HepG2 (cell line): ENCODE measurements around the gene HPD. TPM values are rescaled to one million over a fixed set of nuclear protein-coding genes. Genes with fewer than 3 reads are reported as not detected.

Source experiments
- DR1 ChIP-seq: sonication (generic); formaldehyde crosslinking; IDR thresholded peaks from 2 replicates; pipeline ENCODE4 v1.8.0; 2021; ENCODE audit warnings: mild to moderate bottlenecking, missing genetic modification reagents, inconsistent platforms
- EP300 ChIP-seq, 3 experiments: sonication (generic) in 1 of 3; formaldehyde crosslinking in 1 of 3; IDR thresholded peaks; 2 replicates each; pipeline versions ENCODE4 v1.5.1 to v1.6.1; 2011 to 2020; ENCODE audit warnings: low read depth in 2 of 3, low read length in 2 of 3, borderline replicate concordance in 1 of 3, improper control_type of control experiment in 1 of 3, mild to moderate bottlenecking in 1 of 3, missing genetic modification reagents in 1 of 3, moderate library complexity in 1 of 3
- KLF13 ChIP-seq: sonication (generic); formaldehyde crosslinking; IDR thresholded peaks from 2 replicates; pipeline ENCODE4 v1.4.0; 2020; ENCODE audit warnings: mild to moderate bottlenecking, missing genetic modification reagents
- MAFK ChIP-seq, 2 experiments: IDR thresholded peaks in 1 of 2; conservative IDR thresholded peaks in 1 of 2; 2 replicates each; pipeline ENCODE4 v1.6.1; 2011; ENCODE audit warnings: improper control_type of control experiment in 2 of 2, low read length in 2 of 2
- NAIF1 ChIP-seq: sonication (generic); formaldehyde crosslinking; IDR thresholded peaks from 2 replicates; pipeline ENCODE4 v1.5.0; 2020; ENCODE audit warnings: mild to moderate bottlenecking, missing genetic modification reagents, borderline replicate concordance
- PHF5A ChIP-seq: IDR thresholded peaks from one replicate; pipeline ENCODE4 v1.6.1; 2018; ENCODE audit warnings: low read depth, missing genetic modification reagents; ENCODE audit not compliant: unreplicated experiment
- PLRG1 ChIP-seq: fragments of 450-650 bp; conservative IDR thresholded peaks from 2 replicates; pipeline ENCODE4 v1.6.1; 2016
- SATB2 ChIP-seq: sonication (generic); formaldehyde crosslinking; IDR thresholded peaks from 2 replicates; pipeline ENCODE4 v1.5.0; 2020; ENCODE audit warnings: missing genetic modification reagents
- THAP9 ChIP-seq: sonication (generic); formaldehyde crosslinking; IDR thresholded peaks from 2 replicates; pipeline ENCODE4; 2020; ENCODE audit warnings: missing genetic modification reagents, mild to moderate bottlenecking, borderline replicate concordance
- ZNF225 ChIP-seq: sonication (generic); formaldehyde crosslinking; IDR thresholded peaks from 2 replicates; pipeline ENCODE4 v1.4.0; 2020; ENCODE audit warnings: mild to moderate bottlenecking, missing genetic modification reagents
- ZNF251 ChIP-seq: sonication (generic); formaldehyde crosslinking; IDR thresholded peaks from 2 replicates; pipeline ENCODE4 v1.9.0; 2021; ENCODE audit warnings: mild to moderate bottlenecking, missing genetic modification reagents
- ZNF468 ChIP-seq: sonication (generic); formaldehyde crosslinking; IDR thresholded peaks from 2 replicates; pipeline ENCODE4 v1.8.0; 2022; ENCODE audit warnings: mild to moderate bottlenecking, moderate library complexity, missing genetic modification reagents
- ZNF569 ChIP-seq: sonication (generic); formaldehyde crosslinking; IDR thresholded peaks from 2 replicates; pipeline ENCODE4 v1.5.0; 2020; ENCODE audit warnings: mild to moderate bottlenecking, missing genetic modification reagents, moderate library complexity, borderline replicate concordance
- ZNF607 ChIP-seq: sonication (generic); formaldehyde crosslinking; IDR thresholded peaks from 2 replicates; pipeline ENCODE4 v1.5.1; 2020; ENCODE audit warnings: missing genetic modification reagents, mild to moderate bottlenecking, borderline replicate concordance
- ZNF609 ChIP-seq: sonication (generic); formaldehyde crosslinking; IDR thresholded peaks from 2 replicates; pipeline ENCODE4 v1.4.0; 2020; ENCODE audit warnings: mild to moderate bottlenecking, missing genetic modification reagents, borderline replicate concordance
- ZNF615 ChIP-seq: sonication (generic); formaldehyde crosslinking; IDR thresholded peaks from 2 replicates; pipeline ENCODE4 v1.5.0; 2020; ENCODE audit warnings: mild to moderate bottlenecking, missing genetic modification reagents, borderline replicate concordance
- ZNF784 ChIP-seq: sonication (generic); formaldehyde crosslinking; IDR thresholded peaks from 2 replicates; pipeline ENCODE4 v1.5.1; 2020; ENCODE audit warnings: missing genetic modification reagents, mild to moderate bottlenecking, borderline replicate concordance
- ZSCAN22 ChIP-seq: sonication (generic); formaldehyde crosslinking; IDR thresholded peaks from 2 replicates; pipeline ENCODE4 v1.4.0; 2020; ENCODE audit warnings: mild to moderate bottlenecking, missing genetic modification reagents
- polyA plus RNA-seq, 8 experiments: library from polyadenylated mRNA; depleted of rRNA in 3 of 8; stranded (reverse) in 7 of 8; unstranded in 1 of 8; fragments of >200 nt; fragmentation: Illumina TruSeq in 4 of 8; extraction: Trizol in 4 of 8; gene quantifications; 2 replicates each; pipeline versions ENCODE4 v1.2.1 to v1.2.3, GENCODE V29; 2011 to 2016; ENCODE audit warnings: low read depth in 4 of 8, missing spikeins in 1 of 8, mixed read lengths in 1 of 8; ENCODE audit not compliant: insufficient read depth in 1 of 8
- total RNA-seq, 5 experiments: library from RNA; depleted of rRNA; stranded (reverse); fragments of >200 nt; fragmentation: Illumina TruSeq; extraction: Trizol; gene quantifications; 2 replicates each; pipeline ENCODE4 v1.2.3, GENCODE V29; 2016; ENCODE audit warnings: low read depth in 1 of 5
- TF ChIP-seq, protein P1 (sequence below): sonication (generic); formaldehyde crosslinking; IDR thresholded peaks from 2 replicates; pipeline ENCODE4 v1.5.0; 2020; ENCODE audit warnings: missing genetic modification reagents, mild to moderate bottlenecking, borderline replicate concordance

The HPD gene
- total and polyA plus RNA-seq, 2 of the 13 experiments (the other 11 are each of a cell fraction or from before 2014, with no cell fraction given) = 120 to 195 TPM

GRCh38 chr12:121795034-121795968 lies 63.4 kb downstream of the HPD start (continued):
- TF ChIP-seq ZNF609 (no peak), ZNF251 (CRISPR knock-in tag) (no peak), THAP9 (CRISPR knock-in tag) (no peak), PLRG1 (no peak), ZNF784 (CRISPR knock-in tag) (no peak), ZSCAN22 (CRISPR knock-in tag) (no peak), ZNF225 (no peak), ZNF615 (CRISPR knock-in tag) (no peak), NAIF1 (no peak), DR1 (peak; percentile 50; the same call in 1 of the 2 replicates), PHF5A (no peak), KLF13 (CRISPR knock-in tag) (no peak), ZNF569 (CRISPR knock-in tag) (no peak), EP300 (IDR thresholded peaks at IDR 0.05; ENCODE audit: low read depth in 2 of 2, low read length in 2 of 2) (no peak), EP300 (CRISPR knock-in tag; IDR thresholded peaks at IDR 0.05; ENCODE audit: borderline replicate concordance) (peak; percentile 7; the same call in 1 of the 2 replicates), SATB2 (no peak), ZNF468 (CRISPR knock-in tag) (peak; percentile 82; the same call in 1 of the 2 replicates), ZNF607 (peak; percentile 43; the same call in 1 of the 2 replicates), MAFK (conservative IDR thresholded peaks at IDR 0.05 in 1 of 2, IDR thresholded peaks at IDR 0.05 in 1 of 2; ENCODE audit: low read length in 2 of 2) (peak; percentile 67 to 89)
- TF ChIP-seq, protein P1, sequence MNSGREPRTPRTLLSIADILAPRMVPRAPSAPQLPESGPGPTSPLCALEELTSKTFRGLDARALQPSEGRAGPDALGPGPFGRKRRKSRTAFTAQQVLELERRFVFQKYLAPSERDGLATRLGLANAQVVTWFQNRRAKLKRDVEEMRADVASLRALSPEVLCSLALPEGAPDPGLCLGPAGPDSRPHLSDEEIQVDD (CRISPR knock-in tag) = no peak
